Stimulated activated naive CD8-positive, alpha-beta T cell treated with anti-CD3 and anti-CD28 coated beads, Interleukin-15, Interleukin-2, amounts not matched to agents 100 U/mL and 50 U/mL, for 24 hours (primary cell): ENCODE data around the gene UCHL3.
"Not testable (repeated sequence)": the region's sequence is repeated elsewhere in the genome, so short reads cannot be mapped to it uniquely, and the experiment has no call there.

Experiments
- ATAC-seq: fragments of 150-1000 bp; cut with Tn5 transposase; one replicate; pipeline ENCODE4 v1.10.0; 2021
- DNase-seq: peaks from one replicate; pipeline ENCODE4 v3.0.0; 2021

UCHL3 gene

DNA sequence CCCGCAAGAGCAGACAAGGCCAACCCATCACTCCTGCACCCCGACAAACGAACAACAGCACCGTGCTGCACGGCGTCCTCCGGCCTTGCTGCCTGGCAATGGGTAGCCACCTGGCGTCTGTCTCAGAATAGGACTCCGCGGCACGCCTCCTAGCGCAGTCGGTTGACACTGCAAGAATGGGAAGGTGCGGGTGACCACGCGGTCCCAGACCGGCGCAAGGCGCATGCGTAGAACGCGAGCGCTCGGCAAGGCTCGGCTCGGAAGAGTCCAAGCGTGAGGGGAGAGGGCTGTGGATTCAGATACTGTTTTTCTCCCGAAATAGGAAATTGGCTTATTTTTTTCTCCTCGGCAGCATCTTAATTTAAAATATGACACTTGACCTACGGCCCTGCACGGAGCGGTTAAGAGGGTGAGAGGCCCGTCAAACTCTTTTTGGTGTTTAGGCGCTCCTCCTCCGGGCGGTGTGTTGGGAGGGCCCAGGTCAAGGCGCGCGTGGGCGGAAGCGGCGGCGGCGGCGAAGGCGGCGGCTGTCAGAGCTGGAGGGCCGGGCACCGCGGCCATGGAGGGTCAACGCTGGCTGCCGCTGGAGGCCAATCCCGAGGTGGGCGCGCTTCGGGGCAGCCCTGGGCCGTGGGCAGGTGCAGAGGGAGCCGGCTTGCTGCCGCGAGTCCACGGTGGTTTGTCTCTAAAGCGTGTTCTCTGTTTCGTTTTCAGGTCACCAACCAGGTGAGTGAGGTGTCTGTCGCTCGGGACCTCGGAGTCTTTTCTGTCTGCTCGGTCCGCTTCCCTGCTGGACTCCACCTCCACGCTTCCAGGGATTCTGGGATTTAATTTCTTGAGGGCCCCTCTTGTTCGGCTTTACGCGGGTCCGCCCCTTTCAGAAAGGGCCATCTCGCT is at the start of gene UCHL3:
UCHL3 (plus strand) TSS at position 530 of the 897 bp plus-strand sequence; CDS start at position 560, 30 bp downstream.
- peak; percentile 97 for ATAC-seq
- DNase-seq, result peak; percentile 98

DNA sequence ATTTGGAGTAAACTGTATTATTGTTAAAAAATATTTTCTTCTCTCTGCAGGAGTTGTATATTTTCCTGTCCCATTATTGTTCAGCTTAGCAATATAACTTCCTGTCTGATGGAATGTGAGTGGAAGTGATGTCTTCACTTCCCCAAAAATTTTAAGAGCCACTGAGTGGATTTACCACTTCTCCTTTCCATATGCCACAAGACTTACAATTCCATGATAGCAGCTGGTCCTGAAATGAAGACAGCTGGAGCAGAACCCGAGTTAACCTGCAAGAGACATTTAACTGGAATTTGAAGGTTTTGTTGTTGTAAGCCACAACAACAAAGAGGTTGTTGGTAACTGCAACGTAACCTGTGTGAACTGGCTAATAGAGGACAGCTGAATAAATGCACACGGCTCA is 44.3 kb upstream of the UCHL3 start:
- DNase-seq, result no peak
- no peak for ATAC-seq

- DNase-seq (no peak), ATAC-seq (no peak)
Measured at GRCh38 chr13:75506018-75506417, 43.6 kb upstream of the UCHL3 start.

GRCh38 chr13:75507027-75508001 is 42.3 kb upstream of the UCHL3 start:
- no peak for DNase-seq
- ATAC-seq, result peak; percentile 8

- ATAC-seq (no peak), DNase-seq (no peak)
Measured at GRCh38 chr13:75508002-75508548, 41.5 kb upstream of the UCHL3 start.

GRCh38 chr13:75511051-75511625 is 38.5 kb upstream of the UCHL3 start:
- DNase-seq, result no peak
- ATAC-seq, result no peak

- DNase-seq (no peak), ATAC-seq (no peak)
Measured at GRCh38 chr13:75512253-75512652, 37.3 kb upstream of the UCHL3 start.

DNA sequence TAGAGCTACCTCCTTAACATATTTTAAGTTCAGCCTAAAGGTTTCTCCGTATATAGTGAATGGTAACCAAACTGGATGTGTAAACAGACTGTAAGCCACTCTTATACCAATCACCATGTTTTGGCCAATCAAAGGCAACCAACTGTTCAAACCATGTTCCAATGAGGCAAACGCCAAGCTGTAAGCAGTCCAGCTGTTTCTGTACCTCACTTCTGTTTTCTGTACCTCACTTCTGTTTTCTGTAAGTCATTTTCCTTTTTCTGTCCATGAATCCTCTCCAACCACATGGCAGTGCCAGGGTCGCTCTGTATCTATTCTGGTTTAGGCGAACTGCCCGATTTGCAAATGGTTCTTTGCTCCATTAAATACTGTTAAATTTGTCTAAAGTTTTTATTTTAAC is 36.3 kb upstream of the UCHL3 start:
- ATAC-seq (no peak), DNase-seq (no peak)

- no peak for ATAC-seq
- no peak for DNase-seq
Measured at GRCh38 chr13:75514080-75514995, 35.3 kb upstream of the UCHL3 start.

- no peak for ATAC-seq
Measured at GRCh38 chr13:75518439-75519088, 31.0 kb upstream of the UCHL3 start.

DNA sequence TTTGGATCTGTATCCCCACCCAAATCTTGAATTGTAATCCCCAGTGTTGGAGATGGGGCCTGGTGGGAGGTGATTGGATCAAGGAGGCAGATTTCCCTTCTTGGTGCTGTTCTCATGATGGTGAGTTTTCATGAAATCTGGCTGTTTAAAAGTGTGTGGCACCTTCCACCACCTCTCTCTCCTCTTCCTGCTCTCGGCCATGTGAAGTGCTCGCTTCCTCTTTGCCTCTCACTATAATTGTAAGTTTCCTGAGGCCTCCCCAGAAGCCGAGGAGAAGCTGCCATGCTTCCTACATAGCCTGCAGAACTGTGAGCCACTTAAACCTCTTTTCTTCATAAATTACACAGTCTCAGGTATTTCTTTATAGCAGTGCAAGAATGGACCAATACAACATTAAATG is 27.6 kb upstream of the UCHL3 start:
- no peak for DNase-seq
- no peak for ATAC-seq

More at GRCh38 chr13:75518439-75519088, 31.0 kb upstream of the UCHL3 start:
- DNase-seq, result no peak

DNA sequence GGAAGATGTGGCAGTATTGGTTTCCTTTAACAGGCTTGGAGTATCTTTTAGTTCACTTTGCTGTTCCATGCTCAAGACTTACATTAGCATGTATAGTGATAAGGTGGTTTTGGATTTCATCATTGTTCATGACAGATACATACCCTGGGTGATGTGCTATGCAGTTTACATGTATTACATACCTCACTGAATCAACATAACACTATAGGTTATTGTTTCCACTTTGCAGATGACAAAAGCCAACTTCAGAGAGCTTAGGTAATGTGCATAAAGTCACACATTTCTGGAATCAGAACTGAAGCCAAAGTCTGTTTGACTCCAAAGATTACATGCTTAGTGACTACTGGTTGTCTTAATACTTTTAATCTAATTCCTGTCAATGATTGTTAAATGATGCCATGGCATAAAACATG is 19.0 kb upstream of the UCHL3 start:
- ATAC-seq, result peak; percentile 77
- no peak for DNase-seq

DNA sequence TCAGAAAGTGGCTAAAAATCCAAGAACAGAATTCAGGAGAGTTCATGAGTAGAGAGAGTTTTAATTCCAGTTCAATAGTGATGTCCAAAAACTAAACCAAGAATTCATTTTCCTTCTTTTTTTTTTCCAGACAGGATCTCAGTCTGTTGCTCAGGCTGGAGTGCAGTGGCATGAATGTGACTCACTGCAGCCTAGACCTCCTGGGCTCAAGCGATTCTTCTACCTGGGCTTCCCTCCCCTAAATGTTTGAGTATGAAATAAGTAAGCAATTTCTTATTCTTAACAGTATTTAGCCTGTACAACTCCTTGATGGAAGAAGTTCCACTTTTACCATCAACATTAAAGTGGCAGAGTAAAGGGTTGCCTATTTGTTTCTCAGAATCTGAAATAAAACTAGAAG is 15.7 kb upstream of the UCHL3 start:
- DNase-seq (no peak), ATAC-seq (no peak)

- peak; percentile 93 for ATAC-seq
- peak; percentile 76 for DNase-seq
Measured at GRCh38 chr13:75537401-75538365, 11.9 kb upstream of the UCHL3 start, which contains the start of gene COMMD6. TSS of gene COMMD6 (minus strand) at chr13:75537841. CDS start at chr13:75537805, 36 bp downstream.

DNA sequence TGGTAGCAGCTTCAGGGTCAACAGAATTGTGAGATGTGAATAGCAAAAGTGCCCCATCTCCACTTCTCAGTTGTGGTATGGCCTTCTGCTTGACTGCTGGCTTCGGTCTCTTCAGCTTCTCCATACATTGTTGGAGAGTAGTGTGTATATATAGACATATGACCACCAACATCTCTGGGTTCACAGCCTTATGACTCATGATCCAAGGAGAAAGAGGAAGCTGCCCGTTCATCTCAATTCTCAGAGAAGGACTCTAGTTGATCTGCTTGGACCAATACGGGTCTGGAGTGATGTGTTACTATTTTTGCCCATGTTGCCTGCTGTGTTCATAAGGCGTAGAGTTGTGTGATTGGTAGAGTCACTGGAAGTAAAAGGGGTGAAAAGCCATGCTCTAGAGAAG is 8.3 kb upstream of the UCHL3 start:
- no peak for DNase-seq
- no peak for ATAC-seq

GRCh38 chr13:75541961-75542360 is 7.6 kb upstream of the UCHL3 start:
- ATAC-seq, result no peak
- no peak for DNase-seq

- DNase-seq (no peak), ATAC-seq (no peak)
Measured at GRCh38 chr13:75544681-75545330, 4.8 kb upstream of the UCHL3 start.

DNA sequence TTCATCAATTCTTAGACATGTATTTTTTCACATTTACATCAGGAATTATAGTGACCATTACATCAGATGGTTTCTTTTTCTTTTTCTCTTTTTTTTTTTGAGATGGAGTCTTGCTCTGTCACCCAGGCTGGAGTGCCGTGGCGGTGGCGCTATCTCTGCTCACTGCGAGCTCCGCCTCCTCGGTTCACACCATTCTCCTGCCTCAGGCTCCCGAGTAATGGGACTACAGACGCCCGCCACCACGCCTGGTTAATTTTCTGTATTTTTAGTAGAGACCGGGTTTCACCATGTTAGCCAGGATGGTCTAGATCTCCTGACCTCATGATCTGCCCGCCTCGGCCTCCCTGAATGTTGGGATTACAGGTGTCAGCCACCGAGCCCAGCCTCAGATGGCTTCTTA is 4.2 kb upstream of the UCHL3 start:
- not testable (repeated sequence) for DNase-seq, ATAC-seq

- DNase-seq, result no peak
- ATAC-seq, result no peak
Measured at GRCh38 chr13:75547917-75548316, 1.7 kb upstream of the UCHL3 start.
